ENCODE measurements around the gene GNG11.

DNA sequence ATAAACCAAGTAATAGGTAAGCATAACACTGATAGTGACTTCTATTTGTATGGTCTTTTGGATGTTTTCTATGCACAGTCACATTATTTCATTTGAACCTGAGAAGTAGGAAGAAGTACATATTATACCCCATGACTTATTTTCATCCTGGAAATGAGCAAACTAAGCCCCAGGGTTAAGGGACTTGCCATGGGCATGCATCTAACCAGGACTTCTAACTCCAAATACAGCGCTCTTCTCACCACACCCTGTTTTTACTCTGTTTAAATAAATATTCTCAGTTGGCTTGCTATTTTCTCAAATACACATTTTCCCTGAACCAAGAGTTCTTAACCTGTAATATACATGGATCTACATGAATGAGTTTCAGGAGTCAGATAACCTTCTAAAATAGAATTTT is 16.3 kb downstream of the GNG11 start:
- TF ChIP-seq SIN3A (IDR thresholded peaks at IDR 0.05; ENCODE audit: borderline replicate concordance, insufficient read depth, low read length) (no peak), TAF1 (IDR thresholded peaks at IDR 0.05; ENCODE audit: borderline replicate concordance, insufficient read depth, low read length) (no peak), FOXP2 (optimal IDR thresholded peaks at IDR 0.05; ENCODE audit: borderline replicate concordance, extremely low read depth, extremely low read length, insufficient read depth) (no peak), POLR2AphosphoS5 (IDR thresholded peaks at IDR 0.05; ENCODE audit: low read depth, low read length) (no peak)
